K562 (cell line): ENCODE results near the gene PNPLA8. TPM values are rescaled to one million over a fixed set of nuclear protein-coding genes. Genes with fewer than 3 reads are reported as not detected.

Source experiments
- ATAC-seq: fragments of 200-7000 bp; cut with Tn5 transposase; 3 replicates; pipeline ENCODE4 v1.9.1; 2020; ENCODE audit warnings: moderate library complexity
- BruUV-seq: library from RNA; stranded (reverse); fragments of 400-500 nt; replicated peaks from 2 replicates; lab custom pipeline; 2021; lab: Mats Ljungman, UMichigan
- CTCF ChIA-PET: fragments of 300-600 bp; formaldehyde crosslinking; extraction: SDS; loops from one replicate; lab custom pipeline; 2021; ENCODE audit warnings: low intra/inter-chr PET ratio; lab: Yijun Ruan, JAX
- POLR2A ChIA-PET: fragments of 300-600, 350-650 bp; sonication (Branson Sonifier 250); formaldehyde crosslinking; extraction: SDS; loops from one replicate; lab custom pipeline; 2021; ENCODE audit warnings: antibody characterized with exemption, inconsistent platforms; lab: Yijun Ruan, JAX
- DNase-seq, 4 experiments: peaks; one replicate each; pipeline versions ENCODE4 v3.0.0 to v3.0.0-alpha.2; 2011 to 2018; ENCODE audit warnings: low spot score in 3 of 4, mixed read lengths in 3 of 4; ENCODE audit errors: extremely low read depth in 1 of 4
- FAIRE-seq: peaks from 2 replicates; lab custom pipeline; 2011; peaks lifted over from hg19 to GRCh38; lab: Jason Lieb, UNC
- H2AFZ ChIP-seq: 2 replicates; pipeline ENCODE4 v1.6.0; 2011; ENCODE audit warnings: low read depth, low read length, control low read depth, inconsistent platforms
- H3K27ac ChIP-seq: fragments of 200-600 bp; 3 replicates; pipeline ENCODE4 v1.8.0; 2011; ENCODE audit warnings: low read depth, mild to moderate bottlenecking, control low read depth, inconsistent platforms, low read length, moderate library complexity, mixed read lengths; ENCODE audit errors: extremely low read depth
- H3K27me3 ChIP-seq, 2 experiments: fragments of 300-600 bp in 1 of 2; 2 replicates in 1 of 2; 3 replicates in 1 of 2; pipeline versions ENCODE4 v1.6.0 to v1.8.0; 2011; ENCODE audit warnings: inconsistent platforms in 2 of 2, low read length in 2 of 2, mild to moderate bottlenecking in 1 of 2, mixed read lengths in 1 of 2, moderate library complexity in 1 of 2; ENCODE audit not compliant: control insufficient read depth in 2 of 2, insufficient read depth in 2 of 2
- H3K36me3 ChIP-seq: fragments of 300-600 bp; 3 replicates; pipeline ENCODE4 v1.8.0; 2011; ENCODE audit warnings: mild to moderate bottlenecking, low read length, inconsistent platforms; ENCODE audit not compliant: control insufficient read depth, insufficient read depth
- H3K4me1 ChIP-seq, 2 experiments: fragments of 200-600 bp in 1 of 2; replicated peaks in 1 of 2; 2 replicates in 1 of 2; 3 replicates in 1 of 2; pipeline versions ENCODE4 v1.5.1 to v1.8.0; 2011; ENCODE audit warnings: inconsistent platforms in 2 of 2, low read length in 2 of 2, mild to moderate bottlenecking in 1 of 2, mixed read lengths in 1 of 2, moderate library complexity in 1 of 2; ENCODE audit not compliant: control insufficient read depth in 2 of 2, insufficient read depth in 2 of 2
- H3K4me2 ChIP-seq: 2 replicates; pipeline ENCODE4 v1.6.1; 2011; ENCODE audit warnings: low read length, control low read depth, inconsistent platforms, mixed read lengths; ENCODE audit not compliant: insufficient read depth
- H3K4me3 ChIP-seq: fragments of 200-600 bp; sonication (generic), shearing (Covaris generic); 2 replicates; pipeline ENCODE4 v1.5.1; 2016; ENCODE audit warnings: control low read depth, inconsistent platforms
- H3K79me2 ChIP-seq: fragments of 200-600 bp; 3 replicates; pipeline ENCODE4 v1.8.0; 2011; ENCODE audit warnings: low read length, inconsistent platforms; ENCODE audit not compliant: control insufficient read depth, insufficient read depth
- H3K9ac ChIP-seq, 2 experiments: 2 replicates each; pipeline versions ENCODE4 v1.6.0 to v1.6.1; 2011; ENCODE audit warnings: low read depth in 2 of 2, low read length in 2 of 2, control low read depth in 1 of 2, inconsistent platforms in 1 of 2, mild to moderate bottlenecking in 1 of 2, mixed read lengths in 1 of 2; ENCODE audit not compliant: insufficient read depth in 1 of 2
- H3K9me1 ChIP-seq: one replicate; pipeline ENCODE4 v1.6.0; 2011; ENCODE audit warnings: inconsistent platforms, mild to moderate bottlenecking, low read length, moderate library complexity; ENCODE audit not compliant: control insufficient read depth, insufficient read depth
- H3K9me3 ChIP-seq: replicated peaks from 2 replicates; pipeline ENCODE4 v1.5.1; 2011; ENCODE audit warnings: low read depth, low read length, inconsistent platforms; ENCODE audit not compliant: control insufficient read depth, insufficient read depth
- H4K20me1 ChIP-seq: replicated peaks from 2 replicates; pipeline ENCODE4 v1.6.1; 2011; ENCODE audit warnings: low read length, inconsistent platforms, mixed read lengths; ENCODE audit not compliant: control insufficient read depth, insufficient read depth
- CBX8 ChIP-seq: fragments of 200-600 bp; sonication (generic); IDR thresholded peaks from 2 replicates; pipeline ENCODE4 v1.6.1; 2012; ENCODE audit warnings: borderline replicate concordance, mixed run types, low read depth, mild to moderate bottlenecking, moderate library complexity, mixed read lengths, low read length, control low read depth, inconsistent platforms; ENCODE audit not compliant: poor library complexity, severe bottlenecking; ENCODE audit errors: extremely low read depth
- ELF4 ChIP-seq: fragments of 450-650 bp; formaldehyde crosslinking; IDR thresholded peaks from 2 replicates; pipeline ENCODE4 v1.4.0; 2022; ENCODE audit warnings: missing genetic modification characterization
- HES1 ChIP-seq: fragments of 450-650 bp; IDR thresholded peaks from 2 replicates; pipeline ENCODE4 v1.6.1; 2016; ENCODE audit warnings: low read depth, mild to moderate bottlenecking, moderate library complexity
- HNRNPL ChIP-seq: fragments of 200-400 bp; formaldehyde crosslinking; IDR thresholded peaks from 2 replicates; pipeline ENCODE4 v1.6.1; 2017; ENCODE audit warnings: low read depth, mild to moderate bottlenecking, low read length
- NFE2L1 ChIP-seq: fragments of 450-650 bp; IDR thresholded peaks from 2 replicates; pipeline ENCODE4 v1.6.1; 2016; ENCODE audit warnings: missing genetic modification characterization, low read depth, mild to moderate bottlenecking, missing compliant biosample characterization, moderate library complexity, borderline replicate concordance
- WGBS: fragments of 100-300 bp; shearing (Covaris generic); methylation state at CpG from one replicate; pipeline ENCODE4 v1.1.6; 2016; ENCODE audit warnings: low coverage, mixed read lengths; ENCODE audit not compliant: insufficient coverage; ENCODE audit errors: missing lambda C conversion rate; 5-methylcytosine and 5-hydroxymethylcytosine counted together
- in situ Hi-C: fragments of 300-500 bp; cut with MboI; formaldehyde crosslinking; loops from 4 replicates; pipeline ENCODE4 v1.15.0; 2018; ENCODE audit warnings: inconsistent platforms, mixed read lengths
- intact Hi-C: fragments of 100-400 bp; cut with micrococcal nuclease; formaldehyde crosslinking; loops from 2 replicates; pipeline ENCODE4 v1.14.2; 2022
- polyA plus RNA-seq, 8 experiments: library from polyadenylated mRNA; depleted of rRNA in 4 of 8; stranded (reverse) in 5 of 8; unstranded in 3 of 8; fragments of >200 nt; fragmentation: Nextera tagmentation in 2 of 8; fragmentation: Illumina TruSeq in 1 of 8; extraction: Ambion mirVana in 2 of 8; extraction: Trizol in 1 of 8; gene quantifications; 2 replicates each; pipeline versions ENCODE4 v1.2.1 to v1.2.3, GENCODE V29; 2011 to 2014; ENCODE audit warnings: inconsistent platforms in 1 of 8, missing spikeins in 1 of 8
- total RNA-seq, 7 experiments: library from RNA; depleted of rRNA in 6 of 7; stranded (reverse); fragments of >200 nt in 6 of 7; fragmentation: Illumina TruSeq in 2 of 7; extraction: Trizol in 2 of 7; gene quantifications; 2 replicates each; pipeline versions ENCODE4 v1.2.1 to v1.2.3, GENCODE V29; 2011 to 2021; ENCODE audit warnings: low replicate concordance in 1 of 7

The PNPLA8 gene
- total and polyA plus RNA-seq, 9 of the 15 experiments (the other 6 are each of a cell fraction or from before 2014, with no cell fraction given) = 12.8 to 27.6 (median 16.3) TPM

GRCh38 chr7:108454317-108454673, 71.6 kb downstream of the PNPLA8 start (continued):
- no peak for TF ChIP-seq HES1
- no peak for TF ChIP-seq HNRNPL
- no peak for TF ChIP-seq ELF4 (CRISPR knock-in tag)
- no peak for TF ChIP-seq CBX8

GRCh38 chr7:108453320-108453719, 72.6 kb downstream of the PNPLA8 start:
- 0% methylated on average over 4 of the region's 4 CpGs for WGBS
- Histone ChIP-seq H3K4me1 (peaks cover 0 to 20% of the 10 kb centered on the region in 2 experiments; a peak in 2 of 5 replicates), H3K27ac (no peak overlapping the region), H3K4me3 (no peak overlapping the region), H3K36me3 (no peaks in the 10 kb centered on the region), H4K20me1 (no peaks in the 10 kb centered on the region), H2AFZ (no peak overlapping the region), H3K27me3 (peaks cover 39 to 45% of the 10 kb centered on the region in 2 experiments), H3K9me1 (no peaks in the 10 kb centered on the region), H3K4me2 (no peak overlapping the region), H3K9ac (no peak overlapping the region), H3K79me2 (no peaks in the 10 kb centered on the region), H3K9me3 (no peaks in the 10 kb centered on the region)
- intact Hi-C loops (loop anchor here (2.0 kb wide), 1 partner anchor 43 kb away; no protein-coding TSS in a partner anchor), in situ Hi-C loops (no loop called here)
- POLR2A ChIA-PET = interaction anchor here (1.4 kb wide), 1 partner anchor 10 kb away, joined by 5 read pairs; no protein-coding TSS in a partner anchor
- no TSS peak for BruUV-seq
- no peak for FAIRE-seq
- DNase-seq = no peak
- no peak for TF ChIP-seq NFE2L1 (tag)
- CTCF ChIA-PET = interaction anchor here (1.1 kb wide), 1 partner anchor 43 kb away, joined by 6 read pairs; no protein-coding TSS in a partner anchor
- no peak for ATAC-seq
